Hematopoietic multipotent progenitor cell treated with erythropoietin and hydrocortisone succinate and interleukin-3 and kit ligand, for 15 days (in vitro differentiated cells): ENCODE results near the gene RFT1.

ENCODE experiments used
- DNase-seq: peaks from one replicate; pipeline ENCODE4 v3.0.0-alpha.2; 2015; ENCODE audit warnings: low spot score

RFT1 gene

DNA sequence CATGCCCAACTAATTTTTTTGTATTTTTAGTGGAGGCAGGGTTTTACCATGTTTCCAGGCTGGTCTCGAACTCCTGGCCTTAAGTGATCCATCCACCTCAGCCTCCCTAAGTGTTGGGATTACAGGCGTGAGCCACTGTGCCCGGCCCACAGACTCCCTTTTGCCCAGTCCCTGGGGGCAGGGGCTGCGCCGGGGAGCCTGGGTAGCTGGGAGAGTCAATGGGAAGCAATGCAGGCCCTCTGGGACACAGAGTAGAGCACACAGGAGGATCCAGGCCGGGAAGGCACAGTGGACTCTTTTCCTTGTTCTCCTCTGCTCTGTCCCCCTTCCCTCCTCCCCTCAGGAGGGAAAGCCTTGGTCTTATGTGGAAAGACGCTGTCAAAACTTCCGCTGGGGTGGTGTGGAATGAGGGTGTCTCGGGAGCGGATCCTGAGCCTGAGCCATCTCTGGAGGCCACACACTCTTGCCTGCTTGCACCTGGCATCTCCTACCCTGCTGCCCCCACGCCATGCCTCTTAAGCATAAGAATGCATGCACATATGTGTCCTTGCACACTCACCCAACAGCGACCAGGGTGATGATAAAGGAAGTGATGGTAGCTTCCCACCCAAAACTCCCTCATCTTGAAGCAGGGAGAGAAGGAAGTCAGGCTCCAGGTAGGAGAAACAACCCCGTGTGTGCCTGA is 18.9 kb upstream of the RFT1 start:
- DNase-seq: no peak

GRCh38 chr3:53147903-53148400 is 17.7 kb upstream of the RFT1 start:
- DNase-seq: no peak

- no peak for DNase-seq
These were observed 17.1 kb upstream of the RFT1 start for GRCh38 chr3:53147151-53147902.

- DNase-seq: no peak
These were observed 16.2 kb upstream of the RFT1 start for GRCh38 chr3:53146319-53146891.

- no peak for DNase-seq
These were observed 15.5 kb upstream of the RFT1 start for GRCh38 chr3:53145713-53146080.

- DNase-seq: no peak
These were observed 14.9 kb upstream of the RFT1 start for GRCh38 chr3:53144862-53145712.

GRCh38 chr3:53144446-53144845 is 14.2 kb upstream of the RFT1 start:
- no peak for DNase-seq

GRCh38 chr3:53142986-53143385 is 12.8 kb upstream of the RFT1 start:
- DNase-seq: no peak

GRCh38 chr3:53140847-53141845 is 10.9 kb upstream of the RFT1 start:
- no peak for DNase-seq

DNA sequence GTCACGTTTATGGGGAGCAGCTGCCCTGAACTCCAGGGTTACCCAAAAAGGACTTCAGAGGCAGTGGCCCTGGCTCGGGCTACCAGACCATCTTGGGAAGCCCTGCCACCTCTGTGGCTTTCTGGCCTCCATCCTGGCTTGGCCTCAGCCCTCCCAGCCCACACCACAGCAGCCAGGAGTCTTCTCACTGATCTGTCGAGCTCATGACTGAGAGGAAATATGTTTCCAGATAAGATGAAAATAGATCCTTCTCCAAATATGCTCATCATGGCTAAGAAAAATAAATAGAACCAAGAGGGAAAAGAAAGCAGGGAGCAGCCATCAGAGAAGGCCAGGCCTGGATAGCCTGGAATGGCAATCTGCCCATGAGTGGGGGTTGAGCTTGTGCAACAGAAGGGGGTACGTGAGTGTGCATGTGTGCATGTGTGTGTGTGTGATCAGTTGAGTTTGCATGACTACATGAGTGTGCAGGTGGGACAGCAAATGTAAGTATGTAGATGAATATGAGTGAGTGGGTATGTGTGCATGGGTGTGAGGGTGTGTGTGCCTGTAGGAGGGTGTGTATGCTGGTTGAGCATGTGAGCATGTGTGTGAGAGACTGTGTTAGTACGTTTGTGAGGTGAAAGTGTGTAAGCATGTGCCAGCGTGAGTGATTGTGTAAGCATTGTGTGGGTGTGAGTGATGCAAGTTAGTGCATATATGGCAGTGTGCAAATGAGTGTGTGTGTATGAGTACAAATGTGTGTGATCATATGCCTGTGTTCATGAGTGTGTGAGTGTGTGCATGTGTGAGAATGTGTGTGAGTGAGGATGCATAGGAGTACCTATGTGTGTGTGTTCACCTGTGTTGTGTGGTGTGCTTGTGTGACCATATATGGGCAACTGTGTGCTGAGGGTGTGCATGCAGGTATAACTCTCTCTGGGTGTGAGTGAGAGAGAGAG is 9.9 kb upstream of the RFT1 start:
- DNase-seq: no peak

DNA sequence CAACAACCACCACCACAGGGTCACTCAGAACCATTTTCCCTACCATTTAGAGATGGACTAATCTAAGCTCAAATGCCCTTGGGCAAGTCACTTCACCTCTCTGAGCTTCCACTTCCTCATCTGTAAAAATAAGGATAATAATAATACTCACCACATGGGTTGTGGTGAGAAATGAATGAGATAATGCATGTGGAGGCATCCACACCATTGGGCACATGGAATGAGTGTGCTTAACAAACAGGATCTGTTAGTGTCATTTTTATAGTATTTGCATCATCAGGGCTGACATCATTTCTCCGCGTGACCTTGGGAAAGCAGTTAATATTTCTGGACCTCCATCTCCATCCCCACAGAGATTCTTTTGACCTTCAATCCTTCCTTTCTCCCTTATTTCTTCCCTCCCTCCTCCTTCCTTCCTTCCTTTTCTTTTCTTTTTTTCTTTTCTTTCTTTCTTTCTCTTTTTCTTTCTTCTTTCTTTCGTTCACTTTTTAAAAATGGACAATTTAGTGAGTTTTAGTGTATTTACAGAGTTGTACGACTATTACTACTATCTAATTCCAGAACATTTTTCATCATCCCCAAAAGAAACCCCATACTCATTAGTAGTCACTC is 7.7 kb upstream of the RFT1 start:
- DNase-seq: no peak

DNA sequence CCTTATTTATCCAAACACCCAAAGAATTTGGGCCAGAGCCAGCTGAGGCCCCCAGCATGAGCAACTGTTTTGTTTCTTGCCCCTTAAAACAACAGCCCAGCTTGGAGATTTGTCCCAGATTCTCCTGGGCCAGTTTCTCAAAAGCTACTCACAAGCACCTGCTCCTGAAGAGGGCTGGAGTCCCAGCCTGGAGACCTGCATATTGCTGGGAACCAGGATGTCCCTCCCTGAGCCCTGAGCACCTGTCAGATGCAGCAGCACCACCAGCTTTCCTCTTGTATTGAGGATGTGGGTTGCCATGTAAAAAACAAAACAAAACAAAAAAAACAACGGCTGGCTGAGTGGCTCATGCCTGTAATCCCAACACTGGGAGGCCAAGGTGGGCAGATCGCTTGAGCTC is 7.0 kb upstream of the RFT1 start:
- DNase-seq: no peak

- DNase-seq: peak; percentile 66
These were observed 4.5 kb upstream of the RFT1 start for GRCh38 chr3:53134631-53135232.

DNA sequence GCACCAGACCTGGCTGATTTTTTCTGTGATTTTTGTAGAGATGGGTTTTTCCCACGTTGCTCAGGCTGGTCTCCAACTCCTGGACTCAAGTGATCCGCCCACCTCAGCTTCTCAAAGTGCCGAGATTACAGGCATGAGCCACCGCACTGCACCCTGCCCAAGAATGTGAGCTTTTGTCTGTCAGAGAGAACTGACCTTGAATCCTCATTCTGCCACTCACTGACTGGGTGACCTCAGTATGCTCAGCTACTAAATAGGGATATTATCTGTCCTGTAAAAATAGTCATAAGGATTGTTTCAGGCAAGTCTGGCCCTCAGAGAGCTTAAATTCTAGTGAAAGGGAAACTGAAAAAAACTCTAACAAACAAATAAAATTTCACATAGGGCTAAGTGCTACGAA is 2.1 kb upstream of the RFT1 start:
- no peak for DNase-seq

GRCh38 chr3:53131096-53131495 is 861 bp upstream of the RFT1 start:
- DNase-seq: peak; percentile 71

GRCh38 chr3:53129344-53129743 is 891 bp downstream of the RFT1 start:
- DNase-seq: peak; percentile 89

GRCh38 chr3:53126601-53127000 is 3.6 kb downstream of the RFT1 start:
- no peak for DNase-seq

DNA sequence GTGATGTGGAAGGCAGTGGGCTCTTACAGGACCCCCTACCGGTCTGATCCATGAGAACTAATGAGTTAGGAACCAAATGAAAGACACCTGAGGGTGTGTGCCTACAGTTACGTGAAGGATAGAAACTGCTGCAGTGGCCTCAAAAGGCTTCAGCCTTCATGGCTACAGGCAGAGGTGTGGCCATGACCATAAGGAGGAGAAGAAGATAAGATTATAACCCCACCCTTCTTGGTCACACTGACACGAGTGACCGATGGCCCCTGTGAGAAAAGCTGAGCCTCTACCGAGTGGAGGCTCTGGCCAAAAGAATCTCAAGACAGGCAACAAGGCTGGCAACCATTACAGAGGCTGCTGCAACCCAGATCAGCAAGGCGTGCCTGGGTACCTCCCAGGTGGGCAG is 6.3 kb downstream of the RFT1 start:
- DNase-seq: no peak

GRCh38 chr3:53123510-53123909 is 6.7 kb downstream of the RFT1 start:
- no peak for DNase-seq
